Endothelial cell of umbilical vein (primary cell): ENCODE data around the gene GBP7. TPM values are rescaled to one million over a fixed set of nuclear protein-coding genes. Genes with fewer than 3 reads are reported as not detected.

Experiments
- BruUV-seq: library from RNA; stranded (reverse); fragments of 400-500 nt; replicated peaks from 2 replicates; lab custom pipeline; 2021; lab: Mats Ljungman, UMichigan
- CTCF ChIA-PET: fragments of 300-600, 350-600 bp; sonication (Branson Sonifier 250); formaldehyde crosslinking; loops from one replicate; lab custom pipeline; 2021; ENCODE audit warnings: antibody characterized with exemption, inconsistent platforms; lab: Charles Lee
- POLR2A ChIA-PET: fragments of 300-600, 350-600 bp; sonication (Branson Sonifier 250); formaldehyde crosslinking; loops from one replicate; lab custom pipeline; 2021; ENCODE audit warnings: antibody characterized with exemption, inconsistent platforms; lab: Charles Lee
- DNase-seq: peaks from one replicate; pipeline ENCODE4 v3.0.0-alpha.2; 2011; ENCODE audit warnings: low read depth, low spot score
- FAIRE-seq: peaks from 2 replicates; lab custom pipeline; 2011; peaks lifted over from hg19 to GRCh38; lab: Jason Lieb, UNC
- H2AFZ ChIP-seq: 2 replicates; pipeline ENCODE4 v1.6.0; 2012; ENCODE audit warnings: low read depth, low read length, control low read depth, inconsistent platforms
- H3K27ac ChIP-seq: 2 replicates; pipeline ENCODE4 v1.5.1; 2011; ENCODE audit warnings: low read depth, mild to moderate bottlenecking, control low read depth, low read length, moderate library complexity; ENCODE audit not compliant: insufficient read depth
- H3K27me3 ChIP-seq, 2 experiments: 2 replicates each; pipeline versions ENCODE4 v1.6.0 to v1.6.1; 2011; ENCODE audit warnings: low read length in 2 of 2, mixed read lengths in 1 of 2; ENCODE audit not compliant: control insufficient read depth in 2 of 2, insufficient read depth in 2 of 2
- H3K36me3 ChIP-seq, 2 experiments: 2 replicates in 1 of 2; 3 replicates in 1 of 2; pipeline ENCODE4 v1.5.1; 2011; ENCODE audit warnings: low read length in 2 of 2, mild to moderate bottlenecking in 1 of 2, moderate library complexity in 1 of 2; ENCODE audit not compliant: control insufficient read depth in 2 of 2, insufficient read depth in 2 of 2; ENCODE audit errors: extremely low read depth in 1 of 2
- H3K4me1 ChIP-seq: 3 replicates; pipeline ENCODE4 v1.5.1; 2011; ENCODE audit warnings: mild to moderate bottlenecking, low read length; ENCODE audit not compliant: control insufficient read depth, insufficient read depth; ENCODE audit errors: extremely low read depth
- H3K4me2 ChIP-seq: 2 replicates; pipeline ENCODE4 v1.6.1; 2011; ENCODE audit warnings: low read length, control low read depth, mixed read lengths; ENCODE audit not compliant: insufficient read depth
- H3K4me3 ChIP-seq, 3 experiments: fragments of 200-600 bp in 1 of 3; sonication (generic), shearing (Covaris generic) in 1 of 3; replicated peaks in 1 of 3; 2 replicates each; pipeline ENCODE4 v1.5.1; 2011 to 2016; ENCODE audit warnings: control low read depth in 3 of 3, low read length in 3 of 3, mild to moderate bottlenecking in 2 of 3, inconsistent platforms in 1 of 3, low read depth in 1 of 3, moderate library complexity in 1 of 3; ENCODE audit not compliant: insufficient read depth in 1 of 3
- H3K79me2 ChIP-seq: 2 replicates; pipeline ENCODE4 v1.6.0; 2012; ENCODE audit warnings: low read length, inconsistent platforms; ENCODE audit not compliant: control insufficient read depth, insufficient read depth
- H3K9ac ChIP-seq: replicated peaks from 2 replicates; pipeline ENCODE3; 2011; ENCODE audit warnings: low read length, control low read depth; ENCODE audit not compliant: insufficient read depth; ENCODE audit errors: extremely low read depth
- H3K9me1 ChIP-seq: replicated peaks from 3 replicates; pipeline ENCODE4 v1.6.0; 2011; ENCODE audit warnings: mild to moderate bottlenecking, low read length; ENCODE audit not compliant: control insufficient read depth, insufficient read depth; ENCODE audit errors: extremely low read depth
- H3K9me3 ChIP-seq: replicated peaks from 2 replicates; pipeline ENCODE4 v1.5.1; 2012; ENCODE audit warnings: low read length, inconsistent platforms; ENCODE audit not compliant: control insufficient read depth, insufficient read depth
- H4K20me1 ChIP-seq: replicated peaks from 2 replicates; pipeline ENCODE3; 2011; ENCODE audit warnings: mild to moderate bottlenecking, low read length; ENCODE audit not compliant: control insufficient read depth, insufficient read depth; ENCODE audit errors: extremely low read depth
- CTCF ChIP-seq, 2 donors: IDR thresholded peaks; 1 replicate in 1 of 2; 2 replicates in 1 of 2; pipeline ENCODE4 v1.5.1; 2011; ENCODE audit warnings: low read length in 2 of 2, mild to moderate bottlenecking in 2 of 2, moderate library complexity in 2 of 2, control low read depth in 1 of 2, inconsistent platforms in 1 of 2, low read depth in 1 of 2; ENCODE audit not compliant: insufficient read depth in 1 of 2; ENCODE audit errors: extremely low read depth in 1 of 2
- EZH2 ChIP-seq: IDR thresholded peaks from 2 replicates; pipeline ENCODE4 v1.6.1; 2012; ENCODE audit warnings: borderline replicate concordance, low read depth, mild to moderate bottlenecking, moderate library complexity, low read length, inconsistent platforms; ENCODE audit not compliant: severe bottlenecking
- FOS ChIP-seq: IDR thresholded peaks from 2 replicates; pipeline ENCODE4 v1.6.1; 2011; ENCODE audit warnings: mild to moderate bottlenecking, low read length, moderate library complexity, borderline replicate concordance; ENCODE audit not compliant: insufficient read depth
- GATA2 ChIP-seq: IDR thresholded peaks from 2 replicates; pipeline ENCODE4 v1.7.0; 2011; ENCODE audit warnings: low read depth, mild to moderate bottlenecking, moderate library complexity, mixed read lengths, low read length; ENCODE audit not compliant: insufficient read length, insufficient read depth
- JUN ChIP-seq: IDR thresholded peaks from 2 replicates; pipeline ENCODE4 v1.6.1; 2011; ENCODE audit warnings: borderline replicate concordance, low read depth; ENCODE audit not compliant: insufficient read length, insufficient read depth
- MYC ChIP-seq: IDR thresholded peaks from one replicate; pipeline ENCODE4 v1.6.1; 2011; ENCODE audit warnings: mild to moderate bottlenecking, low read depth, low read length
- POLR2A ChIP-seq: IDR thresholded peaks from 2 replicates; pipeline ENCODE4 v1.6.1; 2012; ENCODE audit warnings: low read depth, mild to moderate bottlenecking, control low read depth, low read length
- POLR2AphosphoS5 ChIP-seq: IDR thresholded peaks from 2 replicates; pipeline ENCODE4 v1.6.1; 2012; ENCODE audit warnings: low read depth, mild to moderate bottlenecking, control low read depth, low read length, moderate library complexity; ENCODE audit not compliant: insufficient read depth
- dilution Hi-C: fragments of 300-500 bp; cut with MboI; formaldehyde crosslinking; loops from one replicate; pipeline ENCODE4 v1.15.0; 2019; ENCODE audit warnings: low sequenced_read_pairs; ENCODE audit not compliant: extremely low pct_ligation_motif_present
- intact Hi-C: fragments of 100-400 bp; cut with micrococcal nuclease; formaldehyde crosslinking; loops from one replicate; pipeline ENCODE4 v1.10.0; 2022
- polyA plus RNA-seq, 4 experiments: library from polyadenylated mRNA; depleted of rRNA in 3 of 4; stranded (reverse) in 3 of 4; unstranded in 1 of 4; fragments of >200 nt; gene quantifications; 2 replicates each; pipeline versions ENCODE4 v1.2.1 to v1.2.3, GENCODE V29; 2011 to 2012; ENCODE audit warnings: missing spikeins in 1 of 4
- total RNA-seq: library from RNA; stranded (reverse); gene quantifications from 2 replicates; pipeline ENCODE4 v1.2.3, GENCODE V29; 2021
- TF ChIP-seq, protein P1 (sequence below): IDR thresholded peaks from 2 replicates; pipeline ENCODE4 v1.6.1; 2011; ENCODE audit not compliant: insufficient read depth, insufficient read length

GBP7 gene
- total and polyA plus RNA-seq, 2 donors (not counting 3 experiments of a cell fraction or from before 2014, with no cell fraction given): not detected

- CTCF ChIA-PET: interaction anchor here (0.6 kb wide), 1 partner anchor 65 kb away, joined by 3 read pairs; no protein-coding TSS in a partner anchor
- intact Hi-C loops: no loop called here
- no TSS peak for BruUV-seq
Observed at GRCh38 chr1:89100412-89100811, 75.4 kb downstream of the GBP7 start.

More at GRCh38 chr1:89100412-89100811, 75.4 kb downstream of the GBP7 start:
- no peaks in the 10 kb centered on the region for H3K4me1 ChIP-seq
- POLR2A ChIA-PET: no interaction called here
- no peak overlapping the region for H2AFZ ChIP-seq
- no peaks in the 10 kb centered on the region for H3K36me3 ChIP-seq
- H3K27me3 ChIP-seq: no peaks in the 10 kb centered on the region
- dilution Hi-C loops: no loop called here
- DNase-seq (no peak), FAIRE-seq (no peak)
- H3K9me3 ChIP-seq: no peaks in the 10 kb centered on the region
- H3K4me2 ChIP-seq: no peak overlapping the region
- H3K9me1 ChIP-seq: no peaks in the 10 kb centered on the region
- TF ChIP-seq JUN (no peak), POLR2A (no peak), CTCF (IDR thresholded peaks at IDR 0.05; ENCODE audit: extremely low read depth in 1 of 2, insufficient read depth in 1 of 2, low read depth in 1 of 2, low read length in 2 of 2) (no peak), POLR2AphosphoS5 (no peak), MYC (no peak), FOS (no peak), GATA2 (no peak), EZH2 (no peak)
- TF ChIP-seq, protein P1, sequence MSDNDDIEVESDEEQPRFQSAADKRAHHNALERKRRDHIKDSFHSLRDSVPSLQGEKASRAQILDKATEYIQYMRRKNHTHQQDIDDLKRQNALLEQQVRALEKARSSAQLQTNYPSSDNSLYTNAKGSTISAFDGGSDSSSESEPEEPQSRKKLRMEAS: no peak
- no peaks in the 10 kb centered on the region for H4K20me1 ChIP-seq
- no peak overlapping the region for H3K9ac ChIP-seq
- no peak overlapping the region for H3K27ac ChIP-seq
- H3K4me3 ChIP-seq: no peak overlapping the region
- H3K79me2 ChIP-seq: no peaks in the 10 kb centered on the region
